HCT116 (cell line): Measurements from ENCODE around the gene NTSR1. TPM values are rescaled to one million over a fixed set of nuclear protein-coding genes. Genes with fewer than 3 reads are reported as not detected.

Source experiments
- ATAC-seq: fragments of 200-7000 bp; cut with Tn5 transposase; 2 replicates; pipeline ENCODE4 v1.9.1; 2020; ENCODE audit warnings: mild to moderate bottlenecking, moderate library complexity
- BruUV-seq: library from RNA; stranded (reverse); fragments of 400-500 nt; replicated peaks from 2 replicates; lab custom pipeline; 2021; lab: Mats Ljungman, UMichigan
- CTCF ChIA-PET: fragments of 300-600 bp; sonication (Branson Sonifier 250); formaldehyde crosslinking; loops from one replicate; lab custom pipeline; 2021; ENCODE audit warnings: antibody characterized with exemption; lab: Charles Lee
- POLR2A ChIA-PET: fragments of 300-600, 350-600 bp; sonication (Branson Sonifier 250); formaldehyde crosslinking; loops from one replicate; lab custom pipeline; 2021; ENCODE audit warnings: antibody characterized with exemption; lab: Charles Lee
- RAD21 ChIA-PET, 2 experiments: fragments of 300-600 bp; sonication (Branson Sonifier 250); formaldehyde crosslinking; loops; one replicate each; lab custom pipeline; 2023; ENCODE audit warnings: low total read pairs in 2 of 2; ENCODE audit not compliant: uncharacterized antibody in 2 of 2, unreplicated experiment in 2 of 2, low non-redundant PET in 1 of 2; lab: Charles Lee
- DNase-seq: peaks from one replicate; pipeline ENCODE4 v3.0.0-alpha.2; 2010; ENCODE audit warnings: low read depth, low spot score
- H2AFZ ChIP-seq: fragments of 200-600 bp; shearing (Covaris generic), sonication (generic); 2 replicates; pipeline ENCODE4 v1.6.1; 2017; ENCODE audit warnings: low read depth, mixed run types, mixed read lengths, antibody characterized with exemption, low read length; ENCODE audit not compliant: poor library complexity, severe bottlenecking
- H3K27ac ChIP-seq: 2 replicates; pipeline ENCODE4 v1.5.1; 2012; ENCODE audit warnings: low read depth, low read length
- H3K27me3 ChIP-seq: fragments of 200-600 bp; sonication (generic); 2 replicates; pipeline ENCODE4 v1.6.1; 2016; ENCODE audit warnings: mixed run types, low read length, mixed read lengths; ENCODE audit not compliant: insufficient read depth
- H3K36me3 ChIP-seq, 2 experiments: fragments of 200-500 bp in 1 of 2; fragments of 200-600 bp in 1 of 2; sonication (Bioruptor generic) in 1 of 2; sonication (generic) in 1 of 2; 2 replicates each; pipeline versions ENCODE4 v1.5.1 to v1.6.1; 2014 to 2016; ENCODE audit warnings: low read length in 2 of 2, inconsistent platforms in 1 of 2, mixed read lengths in 1 of 2, mixed run types in 1 of 2; ENCODE audit not compliant: insufficient read depth in 2 of 2, control insufficient read depth in 1 of 2
- H3K4me1 ChIP-seq, 2 experiments: fragments of 200-600 bp in 1 of 2; sonication (generic) in 1 of 2; 2 replicates each; pipeline versions ENCODE4 v1.5.1 to v1.6.1; 2012 to 2017; ENCODE audit warnings: low read length in 2 of 2, inconsistent platforms in 1 of 2, mild to moderate bottlenecking in 1 of 2, mixed read lengths in 1 of 2, mixed run types in 1 of 2, moderate library complexity in 1 of 2; ENCODE audit not compliant: insufficient read depth in 2 of 2, control insufficient read depth in 1 of 2
- H3K4me2 ChIP-seq: fragments of 200-600 bp; sonication (generic); 2 replicates; pipeline ENCODE4 v1.6.1; 2017; ENCODE audit warnings: mixed run types, low read length, mixed read lengths
- H3K4me3 ChIP-seq, 2 experiments: fragments of 200-600 bp in 1 of 2; sonication (generic) in 1 of 2; replicated peaks in 1 of 2; 2 replicates each; pipeline ENCODE4 v1.5.1; 2011 to 2016; ENCODE audit warnings: low read length in 2 of 2, control low read depth in 1 of 2, low read depth in 1 of 2, mild to moderate bottlenecking in 1 of 2, mixed read lengths in 1 of 2, mixed run types in 1 of 2
- H3K79me2 ChIP-seq: fragments of 200-600 bp; sonication (generic); 2 replicates; pipeline ENCODE4 v1.6.1; 2017; ENCODE audit warnings: mild to moderate bottlenecking, mixed run types, low read length, moderate library complexity, mixed read lengths; ENCODE audit not compliant: insufficient read depth
- H3K9ac ChIP-seq: fragments of 200-600 bp; sonication (generic); 2 replicates; pipeline ENCODE4 v1.6.1; 2016; ENCODE audit warnings: low read length, mixed read lengths
- H3K9me2 ChIP-seq: fragments of 200-600 bp; sonication (generic), shearing (Covaris generic); 2 replicates; pipeline ENCODE4 v1.6.1; 2017; ENCODE audit warnings: mixed run types, mild to moderate bottlenecking, moderate library complexity; ENCODE audit not compliant: insufficient read depth
- H3K9me3 ChIP-seq, 2 experiments: fragments of 200-500 bp in 1 of 2; fragments of 200-600 bp in 1 of 2; sonication (Bioruptor generic) in 1 of 2; sonication (generic) in 1 of 2; 2 replicates each; pipeline ENCODE4 v1.6.1; 2014 to 2017; ENCODE audit warnings: low read length in 2 of 2, mixed read lengths in 2 of 2, inconsistent platforms in 1 of 2, low read depth in 1 of 2, mild to moderate bottlenecking in 1 of 2, mixed run types in 1 of 2, moderate library complexity in 1 of 2; ENCODE audit not compliant: control insufficient read depth in 1 of 2, insufficient read depth in 1 of 2
- H4K20me1 ChIP-seq: fragments of 200-600 bp; sonication (generic), shearing (Covaris generic); 2 replicates; pipeline ENCODE4 v1.6.1; 2017; ENCODE audit warnings: mixed run types, mild to moderate bottlenecking, moderate library complexity; ENCODE audit not compliant: insufficient read depth
- EZH2 ChIP-seq: fragments of 200-600 bp; sonication (generic); IDR thresholded peaks from 2 replicates; pipeline ENCODE4 v1.6.1; 2017; ENCODE audit warnings: antibody characterized with exemption, mixed run types
- SP1 ChIP-seq: IDR thresholded peaks from 2 replicates; pipeline ENCODE4 v1.6.1; 2012; ENCODE audit warnings: low read depth
- TCF7L2 ChIP-seq: IDR thresholded peaks from 2 replicates; pipeline ENCODE4 v1.7.0; 2011; ENCODE audit warnings: borderline replicate concordance, inconsistent platforms; ENCODE audit not compliant: insufficient read depth, insufficient read length; ENCODE audit errors: extremely low read depth
- ZFX ChIP-seq: fragments of 450-650 bp; IDR thresholded peaks from 2 replicates; pipeline ENCODE4 v1.6.1; 2017
- intact Hi-C: fragments of 100-400 bp; cut with micrococcal nuclease; formaldehyde crosslinking; loops from 2 replicates; pipeline ENCODE4 v1.10.0; 2022
- total RNA-seq: library from RNA; stranded (reverse); gene quantifications from one replicate; pipeline ENCODE4 v1.2.1, GENCODE V29; 2021; ENCODE audit not compliant: unreplicated experiment

The NTSR1 gene
- total RNA-seq, 1 experiment from 2014 or later, result 187 TPM

DNA sequence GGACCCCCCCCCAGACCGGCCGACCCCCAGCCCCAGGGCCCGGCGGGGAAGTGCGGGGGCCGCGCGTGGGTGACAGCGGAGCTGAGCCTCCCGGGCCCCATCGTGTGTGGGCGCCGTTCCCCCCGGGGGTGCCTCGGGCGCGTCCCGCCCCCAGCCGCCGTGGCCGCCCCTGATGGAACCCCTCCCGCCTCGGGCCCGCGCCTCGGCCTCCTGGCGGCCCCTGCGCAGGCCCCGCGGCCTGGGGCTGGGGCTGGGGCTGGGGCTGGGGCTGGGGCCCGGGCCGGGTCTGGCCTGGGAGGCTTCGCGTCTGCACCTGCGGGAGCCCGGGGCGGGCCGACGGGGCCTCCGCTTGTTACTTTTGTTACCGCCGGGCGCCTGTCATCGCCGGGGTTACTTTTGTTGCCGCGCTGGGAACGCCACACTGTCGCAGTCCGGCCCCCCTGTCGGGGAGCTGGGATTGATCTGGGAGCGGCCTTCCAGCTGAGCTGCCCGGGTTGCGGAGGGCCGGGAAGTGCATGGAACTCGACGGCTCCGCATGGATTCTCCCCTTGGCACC lies 96.6 kb downstream of the NTSR1 start:
- no peaks in the 10 kb centered on the region for H3K9me3 ChIP-seq
- ATAC-seq (peak; percentile 26), DNase-seq (no peak)
- CTCF ChIA-PET, result interaction anchor here (1.5 kb wide), 1 partner anchor 10 kb away, joined by 5 read pairs; no protein-coding TSS in a partner anchor
- RAD21 ChIA-PET, result no interaction called here
- no peak overlapping the region for H2AFZ ChIP-seq
- peaks cover 19 to 35% of the 10 kb centered on the region in 2 experiments; a peak in 3 of 4 replicates for H3K4me1 ChIP-seq
- POLR2A ChIA-PET, result interaction anchor here (0.7 to 1.6 kb wide), 2 partner anchors 9 to 10 kb away, joined by 3 to 7 read pairs; partner anchors contain the start of gene MRGBP
- no TSS peak for BruUV-seq
- peak overlapping the region; percentile 79 for H3K9ac ChIP-seq
- intact Hi-C loops, result loop anchor here (10.0 kb wide), 1 partner anchor 500 kb away; the partner anchor contains the start of gene ADRM1
- H3K9me2 ChIP-seq, result no peaks in the 10 kb centered on the region
- H4K20me1 ChIP-seq, result no peaks in the 10 kb centered on the region; the same call in 1 of the 2 replicates
- peaks cover 54% of the 10 kb centered on the region for H3K79me2 ChIP-seq
- peak overlapping the region; percentile 94 for H3K27ac ChIP-seq
- H3K27me3 ChIP-seq, result no peaks in the 10 kb centered on the region
- peak overlapping the region; percentile 98 for H3K4me2 ChIP-seq
- no peak for TF ChIP-seq SP1
- peak; percentile 92; the same call in 1 of the 2 replicates for TF ChIP-seq ZFX
- TF ChIP-seq TCF7L2, result peak; percentile 16
- peak overlapping the region; percentile 79 to 83 for H3K4me3 ChIP-seq
- H3K36me3 ChIP-seq, result peaks cover 21 to 35% of the 10 kb centered on the region in 2 experiments

DNA sequence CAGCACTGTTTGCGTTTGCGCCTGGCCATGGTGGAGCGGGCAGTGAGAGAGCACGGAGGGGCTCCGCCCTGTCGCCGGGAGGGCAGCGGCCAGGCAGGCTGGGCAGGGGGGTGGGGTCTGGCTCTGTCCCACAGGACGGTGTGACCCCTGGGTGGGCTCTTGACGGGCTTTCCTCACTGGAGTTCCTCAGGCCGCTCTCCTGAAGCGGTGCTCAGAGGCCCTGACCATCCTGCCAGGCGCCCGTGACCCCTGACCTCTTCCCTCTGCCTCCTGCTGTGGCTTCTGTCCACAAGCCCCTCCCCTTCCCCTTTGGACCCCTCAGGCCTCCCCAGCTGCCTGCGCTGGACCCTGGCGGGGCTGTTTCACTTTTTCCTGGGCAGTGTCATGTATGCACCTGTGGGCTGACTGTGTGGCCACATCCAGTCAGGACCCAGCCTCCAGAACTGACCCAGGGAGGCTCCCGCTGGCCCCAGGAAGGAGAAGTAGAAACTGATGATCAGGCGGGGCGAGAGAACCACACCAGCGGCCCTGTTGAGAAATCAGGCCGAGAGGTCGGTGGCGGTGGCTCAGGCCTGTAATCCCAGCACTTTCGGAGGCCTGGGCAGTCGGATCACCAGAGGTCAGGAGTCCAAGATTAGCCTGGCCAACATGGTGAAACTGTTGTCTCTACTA lies 97.2 kb downstream of the NTSR1 start:
- no peaks in the 10 kb centered on the region; the same call in 1 of the 2 replicates for H4K20me1 ChIP-seq
- H3K4me1 ChIP-seq, result peaks cover 19 to 35% of the 10 kb centered on the region in 2 experiments; a peak in 3 of 4 replicates
- H3K4me2 ChIP-seq, result peak overlapping the region; percentile 98
- H2AFZ ChIP-seq, result no peak overlapping the region
- no peaks in the 10 kb centered on the region for H3K9me2 ChIP-seq
- RAD21 ChIA-PET, result no interaction called here
- peaks cover 59% of the 10 kb centered on the region for H3K79me2 ChIP-seq
- no TSS peak for BruUV-seq
- H3K36me3 ChIP-seq, result peaks cover 19 to 32% of the 10 kb centered on the region in 2 experiments
- TF ChIP-seq EZH2, result no peak
- TF ChIP-seq, all 23 proteins: peak for 0
- CTCF ChIA-PET, result interaction anchor here (1.0 to 1.5 kb wide), 2 partner anchors 9 to 12 kb away, joined by 3 to 5 read pairs; no protein-coding TSS in a partner anchor
- peak overlapping the region; percentile 94 for H3K27ac ChIP-seq
- POLR2A ChIA-PET, result interaction anchor here (1.6 kb wide), 1 partner anchor 10 kb away, joined by 7 read pairs; the partner anchor contains the start of gene MRGBP
- H3K4me3 ChIP-seq, result peak overlapping the region; percentile 79 to 83
- ATAC-seq (peak; percentile 12), DNase-seq (no peak)
- peak overlapping the region; percentile 79 for H3K9ac ChIP-seq
- intact Hi-C loops, result loop anchor here (10.0 kb wide), 1 partner anchor 501 kb away; the partner anchor contains the start of gene ADRM1
- no peaks in the 10 kb centered on the region for H3K27me3 ChIP-seq
- no peaks in the 10 kb centered on the region for H3K9me3 ChIP-seq
